ENCODE results near the gene KCNK7. TPM values are rescaled to one million over a fixed set of nuclear protein-coding genes. Genes with fewer than 3 reads are reported as not detected.

KCNK7 gene
- total RNA-seq, 4 donors from 2014 or later = 1.5 to 3.5 (median 2.5) TPM; not detected in 1

DNA sequence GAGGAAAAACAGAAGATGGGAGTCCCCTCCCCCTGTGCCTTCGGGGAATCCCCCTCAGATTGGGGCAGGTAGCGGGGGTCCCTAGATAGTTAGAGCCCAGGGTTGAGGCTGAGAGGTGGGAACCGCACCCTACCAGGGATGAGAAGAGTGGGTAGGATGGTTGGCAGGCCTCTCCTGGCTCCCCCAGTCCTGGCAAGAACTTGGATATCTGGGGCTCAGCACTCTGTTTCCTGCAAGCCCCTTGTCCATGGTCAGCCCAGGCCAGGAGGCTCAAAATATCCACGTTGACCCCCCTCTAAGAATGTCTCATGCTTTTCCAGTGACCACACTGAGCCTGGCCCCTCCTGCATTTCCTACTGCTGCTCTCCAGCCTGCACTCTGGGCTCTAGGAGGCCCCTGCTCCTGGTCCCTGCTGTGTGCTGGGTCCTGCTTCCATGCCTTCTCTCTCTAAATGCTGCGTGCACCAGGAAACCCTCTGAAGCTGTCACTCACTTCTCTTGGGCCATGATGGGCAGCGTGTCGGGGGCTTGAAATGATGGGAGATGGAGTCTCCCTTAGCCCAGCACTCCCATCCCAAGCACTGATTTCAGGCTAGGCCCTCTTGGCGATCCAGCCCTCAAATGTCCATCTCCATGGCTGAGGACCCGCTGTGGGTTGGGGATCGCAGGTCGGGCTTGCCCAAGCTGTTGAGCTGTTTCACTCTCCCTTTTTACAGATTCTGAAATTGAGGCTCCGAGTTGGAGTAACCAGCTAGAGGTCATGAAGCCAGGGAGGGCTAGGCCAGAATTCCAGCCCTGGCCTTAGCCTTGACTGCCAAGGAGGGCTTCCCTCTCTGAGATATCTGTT lies 16.4 kb upstream of the KCNK7 start:
- DNase-seq = no peak
- peak overlapping the region; percentile 65 to 98 (median 94) for H3K27ac ChIP-seq
- no peaks in the 10 kb centered on the region for H3K9me3 ChIP-seq
- H3K36me3 ChIP-seq = peaks cover 0 to 26% (median 0%) of the 10 kb centered on the region in 3 donors
- TF ChIP-seq, protein P1, sequence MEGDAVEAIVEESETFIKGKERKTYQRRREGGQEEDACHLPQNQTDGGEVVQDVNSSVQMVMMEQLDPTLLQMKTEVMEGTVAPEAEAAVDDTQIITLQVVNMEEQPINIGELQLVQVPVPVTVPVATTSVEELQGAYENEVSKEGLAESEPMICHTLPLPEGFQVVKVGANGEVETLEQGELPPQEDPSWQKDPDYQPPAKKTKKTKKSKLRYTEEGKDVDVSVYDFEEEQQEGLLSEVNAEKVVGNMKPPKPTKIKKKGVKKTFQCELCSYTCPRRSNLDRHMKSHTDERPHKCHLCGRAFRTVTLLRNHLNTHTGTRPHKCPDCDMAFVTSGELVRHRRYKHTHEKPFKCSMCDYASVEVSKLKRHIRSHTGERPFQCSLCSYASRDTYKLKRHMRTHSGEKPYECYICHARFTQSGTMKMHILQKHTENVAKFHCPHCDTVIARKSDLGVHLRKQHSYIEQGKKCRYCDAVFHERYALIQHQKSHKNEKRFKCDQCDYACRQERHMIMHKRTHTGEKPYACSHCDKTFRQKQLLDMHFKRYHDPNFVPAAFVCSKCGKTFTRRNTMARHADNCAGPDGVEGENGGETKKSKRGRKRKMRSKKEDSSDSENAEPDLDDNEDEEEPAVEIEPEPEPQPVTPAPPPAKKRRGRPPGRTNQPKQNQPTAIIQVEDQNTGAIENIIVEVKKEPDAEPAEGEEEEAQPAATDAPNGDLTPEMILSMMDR (IDR thresholded peaks at IDR 0.05) = no peak
- no peak for TF ChIP-seq POLR2A (IDR thresholded peaks at IDR 0.05)
- peaks cover 0 to 62% (median 28%) of the 10 kb centered on the region in 4 donors for H3K4me1 ChIP-seq
- no peaks in the 10 kb centered on the region for H3K27me3 ChIP-seq
- peak overlapping the region in 3 of 4 donors; percentile 71 to 93 (median 93) for H3K4me3 ChIP-seq

GRCh38 chr11:65611028-65611757 lies 15.6 kb upstream of the KCNK7 start:
- no peaks in the 10 kb centered on the region for H3K27me3 ChIP-seq
- no peaks in the 10 kb centered on the region for H3K9me3 ChIP-seq
- H3K4me3 ChIP-seq = peak overlapping the region in 3 of 4 donors; percentile 18 to 93 (median 71)
- TF ChIP-seq, protein P1 (IDR thresholded peaks at IDR 0.05) = no peak
- no peak for TF ChIP-seq POLR2A (IDR thresholded peaks at IDR 0.05)
- DNase-seq = no peak
- H3K27ac ChIP-seq = peak overlapping the region; percentile 63 to 98 (median 80)
- peaks cover 0 to 55% (median 21%) of the 10 kb centered on the region in 4 donors for H3K4me1 ChIP-seq
- H3K36me3 ChIP-seq = peaks cover 0 to 32% (median 0%) of the 10 kb centered on the region in 3 donors

DNA sequence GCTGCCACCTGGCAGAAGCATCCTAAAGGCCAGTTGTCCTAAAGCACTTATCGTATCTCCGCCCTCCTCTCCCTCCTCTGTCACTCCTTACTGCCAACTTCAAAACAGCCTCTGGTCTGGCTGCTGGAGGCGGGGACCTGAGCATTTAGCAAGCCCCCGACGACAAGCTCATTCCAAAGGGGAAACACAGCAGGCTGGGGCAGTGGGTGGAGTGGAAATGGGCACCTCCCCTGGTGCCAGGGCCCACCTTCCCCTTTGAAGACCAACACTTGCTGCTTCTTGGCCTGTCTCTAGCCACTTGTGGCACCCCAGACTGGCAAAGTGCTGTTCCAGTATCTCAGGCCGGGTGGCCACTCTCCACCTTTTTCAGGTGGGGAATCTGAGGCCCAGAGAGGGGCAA lies 14.8 kb upstream of the KCNK7 start:
- Histone ChIP-seq H3K9me3 (no peaks in the 10 kb centered on the region), H3K27ac (peak overlapping the region in 3 of 4 donors; percentile 46 to 65 (median 63)), H3K4me3 (peak overlapping the region in 2 of 4 donors; percentile 71 to 93), H3K27me3 (no peaks in the 10 kb centered on the region), H3K4me1 (peaks cover 0 to 53% (median 21%) of the 10 kb centered on the region in 4 donors), H3K36me3 (peaks cover 0 to 40% (median 0%) of the 10 kb centered on the region in 3 donors)
- DNase-seq = no peak
- TF ChIP-seq, protein P1 (IDR thresholded peaks at IDR 0.05) = no peak
- TF ChIP-seq POLR2A (IDR thresholded peaks at IDR 0.05) = no peak

GRCh38 chr11:65609665-65610064 lies 14.1 kb upstream of the KCNK7 start:
- H3K36me3 ChIP-seq = peaks cover 0 to 47% (median 0%) of the 10 kb centered on the region in 3 donors
- TF ChIP-seq, protein P1 (IDR thresholded peaks at IDR 0.05) = no peak
- no peak for TF ChIP-seq POLR2A (IDR thresholded peaks at IDR 0.05)
- H3K27ac ChIP-seq = peak overlapping the region in 1 of 4 donors; percentile 19
- H3K4me1 ChIP-seq = peaks cover 0 to 53% (median 21%) of the 10 kb centered on the region in 4 donors
- no peaks in the 10 kb centered on the region for H3K27me3 ChIP-seq
- DNase-seq = no peak
- no peaks in the 10 kb centered on the region for H3K9me3 ChIP-seq
- H3K4me3 ChIP-seq = peak overlapping the region in 1 of 4 donors; percentile 1

- no peaks in the 10 kb centered on the region for H3K9me3 ChIP-seq
- H3K36me3 ChIP-seq = peaks cover 0 to 52% (median 0%) of the 10 kb centered on the region in 3 donors
- no peak for DNase-seq
- TF ChIP-seq POLR2A (IDR thresholded peaks at IDR 0.05) = no peak
- TF ChIP-seq, protein P1 (IDR thresholded peaks at IDR 0.05) = no peak
- H3K4me1 ChIP-seq = peaks cover 0 to 53% (median 21%) of the 10 kb centered on the region in 4 donors
- H3K4me3 ChIP-seq = no peak overlapping the region
- peak overlapping the region in 1 of 4 donors; percentile 19 for H3K27ac ChIP-seq
- no peaks in the 10 kb centered on the region for H3K27me3 ChIP-seq
These were observed 13.6 kb upstream of the KCNK7 start for GRCh38 chr11:65609229-65609628.

All from Peyer's patch (tissue), 4 donors.